Left colon (tissue), 2 donors: ENCODE measurements around the gene PFKFB3. TPM values are rescaled to one million over a fixed set of nuclear protein-coding genes. Genes with fewer than 3 reads are reported as not detected.
"Not testable (repeated sequence)": the region's sequence is repeated elsewhere in the genome, so short reads cannot be mapped to it uniquely, and the experiment has no call there.

Source experiments
- ATAC-seq: fragments of 200-7000 bp; cut with Tn5 transposase; one replicate; pipeline ENCODE4 v1.9.1; 2020; ENCODE audit warnings: mild to moderate bottlenecking, moderate library complexity
- DNase-seq, 2 donors: peaks; one replicate each; pipeline ENCODE4 v3.0.0-alpha.2; 2020
- intact Hi-C, 2 donors: fragments of 100-400 bp; cut with DNase I in 1 of 2; cut with micrococcal nuclease in 1 of 2; formaldehyde crosslinking; loops; one replicate each; pipeline versions ENCODE4 v1.11.2 to v1.14.0; 2022; cut with DNase I, micrococcal nuclease
- total RNA-seq, 2 donors: library from RNA; stranded (reverse); fragmentation: NEBNext Ultra II Directional; extraction: Animal tissue kit (Norgen Biotek cat#: 25700); gene quantifications; one replicate each; pipeline ENCODE4 v1.2.1, GENCODE V29; 2021
- donor health status: DM: no; HTN: no; CAD: no.
- donor health status: DM: yes; HTN: yes; CAD: no.

Gene PFKFB3
- total RNA-seq, 2 donors from 2014 or later = 19.1 to 20.2 TPM

- DNase-seq = no peak
- intact Hi-C loops = no loop called here
- no peak for ATAC-seq
Measured at GRCh38 chr10:6278519-6279120, 75.9 kb downstream of the PFKFB3 start.

DNA sequence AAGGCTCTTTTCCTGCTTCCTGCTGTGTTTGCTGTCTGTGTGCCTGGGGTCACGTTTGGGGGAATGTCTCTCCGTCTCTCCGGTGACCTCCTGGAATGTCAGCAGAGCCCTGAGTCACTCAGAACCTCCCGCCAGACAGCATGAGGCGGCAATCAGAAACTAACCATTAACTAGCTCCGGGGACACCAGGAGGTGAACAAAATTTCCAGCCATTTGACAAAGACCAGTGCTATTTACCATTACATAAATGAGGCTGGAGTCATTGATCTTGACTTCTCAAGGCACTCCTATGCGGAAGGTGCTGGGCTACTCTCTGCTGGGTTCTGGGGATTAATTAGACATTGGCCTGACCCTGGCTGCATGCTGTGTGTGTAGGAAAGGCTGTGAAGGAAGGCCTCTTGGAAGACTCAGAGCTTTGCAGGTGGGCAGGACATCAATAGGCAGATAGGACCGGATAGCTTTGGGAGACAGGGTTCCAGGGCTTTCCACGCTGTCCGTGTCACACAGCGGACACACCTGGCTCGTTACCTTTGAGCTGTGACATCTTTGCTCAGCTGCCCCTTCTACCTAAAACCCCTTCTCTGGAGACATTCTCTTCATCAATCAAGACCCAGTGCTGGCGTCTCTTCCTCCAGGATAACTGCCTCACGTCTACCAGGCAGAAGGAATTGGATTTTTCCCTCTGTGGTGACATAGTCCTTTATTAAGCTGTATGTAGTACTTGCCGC is 77.0 kb downstream of the PFKFB3 start:
- DNase-seq (peak in 1 of 2 donors; percentile 56), ATAC-seq (peak; percentile 81)
- intact Hi-C loops = no loop called here

GRCh38 chr10:6280291-6280690 is 77.6 kb downstream of the PFKFB3 start:
- intact Hi-C loops = no loop called here
- no peak for ATAC-seq
- DNase-seq = no peak

- intact Hi-C loops = no loop called here
- DNase-seq (no peak), ATAC-seq (no peak)
Measured at GRCh38 chr10:6282454-6282958, 79.8 kb downstream of the PFKFB3 start.

GRCh38 chr10:6283655-6284054 is 80.9 kb downstream of the PFKFB3 start:
- ATAC-seq = no peak
- DNase-seq = no peak
- intact Hi-C loops = no loop called here

GRCh38 chr10:6290621-6291020 is 87.9 kb downstream of the PFKFB3 start:
- DNase-seq, ATAC-seq, intact Hi-C loops: not testable (repeated sequence)

GRCh38 chr10:6292741-6293151 is 90.0 kb downstream of the PFKFB3 start:
- no peak for DNase-seq
- ATAC-seq = no peak
- intact Hi-C loops = no loop called here

GRCh38 chr10:6296425-6296824 is 93.7 kb downstream of the PFKFB3 start:
- intact Hi-C loops, ATAC-seq, DNase-seq: not testable (repeated sequence)

GRCh38 chr10:6296828-6297251 is 94.1 kb downstream of the PFKFB3 start:
- ATAC-seq = peak; percentile 63
- intact Hi-C loops = no loop called here
- DNase-seq = no peak

DNA sequence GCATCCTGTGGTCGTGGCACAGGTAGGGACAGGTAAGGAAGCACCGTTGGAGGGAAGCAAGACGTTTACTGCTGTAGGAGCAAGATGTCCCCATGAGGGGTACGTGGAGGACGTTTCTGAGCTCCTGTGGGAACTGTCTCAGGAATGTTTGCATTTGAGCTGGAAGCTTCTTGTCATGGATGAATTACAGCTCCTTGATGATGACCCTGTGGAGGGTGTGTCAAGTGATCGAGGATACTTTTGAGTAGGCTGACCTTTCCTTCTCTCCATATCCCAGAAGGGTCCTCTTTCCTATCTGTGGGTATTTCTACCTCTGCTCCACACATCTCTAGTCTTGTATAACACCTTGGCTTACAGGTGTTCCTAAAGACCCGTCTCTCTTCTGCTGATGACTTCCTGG is 94.8 kb downstream of the PFKFB3 start:
- intact Hi-C loops = no loop called here
- DNase-seq (no peak), ATAC-seq (no peak)

- ATAC-seq (peak; percentile 81), DNase-seq (peak in 1 of 2 donors; percentile 46)
- intact Hi-C loops = no loop called here
Measured at GRCh38 chr10:6297951-6298381, 95.2 kb downstream of the PFKFB3 start.

- ATAC-seq = no peak
- no peak for DNase-seq
- intact Hi-C loops = no loop called here
Measured at GRCh38 chr10:6298428-6298827, 95.7 kb downstream of the PFKFB3 start.

DNA sequence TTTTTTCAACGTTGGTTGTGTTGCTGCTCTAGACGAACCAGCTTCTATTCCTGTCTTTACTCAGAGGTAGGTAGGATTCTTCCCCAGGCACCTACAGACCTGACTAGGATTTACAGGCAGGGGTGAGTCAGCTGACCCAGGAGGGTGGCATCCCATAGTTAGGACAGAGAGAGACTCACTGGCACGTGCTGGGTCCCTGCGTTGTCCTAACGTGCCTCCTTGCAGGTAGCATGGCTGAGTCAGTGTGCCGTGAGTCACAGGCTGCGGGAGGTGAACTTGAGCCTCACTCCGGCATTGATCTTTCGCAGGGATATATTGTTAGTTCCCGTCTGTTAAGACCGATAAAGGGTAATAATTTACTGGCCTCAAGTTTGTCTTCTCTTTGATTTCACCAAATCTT is 96.5 kb downstream of the PFKFB3 start:
- intact Hi-C loops = no loop called here
- ATAC-seq (peak; percentile 9), DNase-seq (peak in 1 of 2 donors; percentile 44)

GRCh38 chr10:6299743-6300105 is 97.0 kb downstream of the PFKFB3 start:
- ATAC-seq (no peak), DNase-seq (no peak)
- intact Hi-C loops = no loop called here

GRCh38 chr10:6300106-6300783 is 97.5 kb downstream of the PFKFB3 start:
- intact Hi-C loops = no loop called here
- no peak for ATAC-seq

DNA sequence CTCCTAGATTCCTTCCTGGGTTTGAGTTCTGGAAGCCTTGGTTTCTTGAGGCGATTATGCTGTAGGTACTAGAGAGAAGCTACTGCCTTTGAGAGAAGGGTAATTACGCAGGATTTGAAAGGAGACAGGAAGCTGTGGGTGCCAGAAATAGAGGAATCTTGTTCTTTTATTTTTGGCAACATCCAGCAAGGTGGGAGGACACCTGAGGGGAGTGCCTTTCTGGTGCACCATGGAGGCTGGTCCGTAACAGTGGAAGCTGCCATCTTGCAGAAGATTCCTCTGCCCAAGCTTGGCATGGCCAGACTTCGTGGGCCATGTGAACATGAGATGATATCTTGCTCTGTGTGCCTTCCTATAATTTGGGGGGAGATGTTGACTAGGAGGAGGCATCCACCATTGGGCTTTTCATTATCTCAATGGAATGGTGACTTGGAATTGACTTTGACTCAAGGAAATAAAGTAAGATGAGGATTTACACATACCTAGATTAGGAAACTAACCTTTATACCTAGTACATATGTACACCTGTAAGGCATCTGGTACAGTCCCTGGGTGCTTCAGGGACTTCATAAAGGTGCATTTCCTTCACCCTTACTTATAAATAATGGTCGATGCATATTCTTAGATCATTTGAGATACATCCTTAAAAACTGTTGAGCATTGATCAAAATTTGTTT is 98.2 kb downstream of the PFKFB3 start:
- DNase-seq (no peak), ATAC-seq (peak; percentile 39)
- intact Hi-C loops = no loop called here

More at GRCh38 chr10:6300106-6300783, 97.5 kb downstream of the PFKFB3 start:
- DNase-seq = no peak

DNA sequence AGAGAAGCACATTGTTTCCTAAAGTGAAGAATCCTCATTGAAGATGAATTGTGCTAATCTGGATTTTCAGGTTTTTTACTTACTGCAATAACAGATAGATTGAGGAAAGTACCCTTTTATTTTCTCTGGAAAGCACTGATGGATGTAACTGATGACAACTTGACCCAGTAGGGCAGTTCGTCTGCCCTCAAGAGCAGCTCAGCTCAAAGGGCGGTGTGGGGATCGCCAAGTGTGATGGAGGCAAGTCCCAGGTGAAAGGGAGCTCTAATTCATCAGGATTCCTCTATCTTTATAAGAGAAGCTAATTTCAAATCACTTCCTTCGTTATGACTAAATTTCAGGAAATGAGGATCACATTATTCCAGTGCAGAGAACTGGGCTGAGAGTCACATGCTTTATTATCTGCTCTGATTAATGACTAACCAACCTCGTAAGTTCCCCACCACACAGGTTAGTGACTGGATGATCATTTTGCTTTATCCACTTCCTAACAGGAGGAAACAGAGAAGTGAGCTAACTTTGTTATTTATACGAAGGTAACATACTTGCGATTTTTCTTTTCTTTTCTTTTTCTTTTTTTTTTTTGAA is 98.8 kb downstream of the PFKFB3 start:
- intact Hi-C loops = no loop called here
- no peak for DNase-seq
- peak; percentile 65 for ATAC-seq
